Mesenteric fat pad (tissue), 1 donor: ENCODE data around the gene RNASE8. TPM values are rescaled to one million over a fixed set of nuclear protein-coding genes. Genes with fewer than 3 reads are reported as not detected.

ENCODE experiments used
- DNase-seq: peaks from one replicate; pipeline ENCODE4 v3.0.0-alpha.2; 2020; ENCODE audit warnings: low spot score
- total RNA-seq: library from RNA; stranded (reverse); fragmentation: NEBNext Ultra II Directional; extraction: Animal tissue kit (Norgen Biotek cat#: 25700); gene quantifications from one replicate; pipeline ENCODE4 v1.2.1, GENCODE V29; 2021
- donor health status: DM: yes; HTN: yes; CAD: no.

Gene RNASE8
- total RNA-seq, 1 donor from 2014 or later: not detected

- no peak for DNase-seq
These were observed 33.5 kb downstream of the RNASE8 start for GRCh38 chr14:21090940-21091663.

GRCh38 chr14:21091821-21092272 is 34.2 kb downstream of the RNASE8 start:
- DNase-seq: no peak

- DNase-seq: peak; percentile 96
These were observed 34.8 kb downstream of the RNASE8 start for GRCh38 chr14:21092273-21093011.

- no peak for DNase-seq
These were observed 35.4 kb downstream of the RNASE8 start for GRCh38 chr14:21093018-21093417.

- no peak for DNase-seq
These were observed 36.4 kb downstream of the RNASE8 start for GRCh38 chr14:21093769-21094681.

GRCh38 chr14:21095430-21096205 is 38.0 kb downstream of the RNASE8 start:
- DNase-seq: no peak

- no peak for DNase-seq
These were observed 38.8 kb downstream of the RNASE8 start for GRCh38 chr14:21096438-21096837.

GRCh38 chr14:21096978-21097635 is 39.5 kb downstream of the RNASE8 start:
- no peak for DNase-seq

GRCh38 chr14:21097636-21098075 is 40.0 kb downstream of the RNASE8 start:
- DNase-seq: no peak

GRCh38 chr14:21098076-21098891 is 40.7 kb downstream of the RNASE8 start, which contains the start of gene ZNF219:
ZNF219 (minus strand) TSS chr14:21098655; CDS start chr14:21093591, 5,064 bp downstream.
- DNase-seq: no peak

- DNase-seq: no peak
These were observed 41.4 kb downstream of the RNASE8 start for GRCh38 chr14:21098892-21099595.

GRCh38 chr14:21099596-21099985 is 42.0 kb downstream of the RNASE8 start:
- DNase-seq: no peak

GRCh38 chr14:21100931-21101330 is 43.3 kb downstream of the RNASE8 start, which contains the start of gene TMEM253:
TMEM253 (plus strand) TSS chr14:21101066; CDS start chr14:21101344, 278 bp downstream.
- no peak for DNase-seq

GRCh38 chr14:21101802-21102413 is 44.3 kb downstream of the RNASE8 start:
- no peak for DNase-seq

GRCh38 chr14:21102521-21103410 is 45.1 kb downstream of the RNASE8 start:
- DNase-seq: no peak

- no peak for DNase-seq
These were observed 45.7 kb downstream of the RNASE8 start for GRCh38 chr14:21103411-21103709.
